ENCODE data around the gene INHBE.

INHBE gene

DNA sequence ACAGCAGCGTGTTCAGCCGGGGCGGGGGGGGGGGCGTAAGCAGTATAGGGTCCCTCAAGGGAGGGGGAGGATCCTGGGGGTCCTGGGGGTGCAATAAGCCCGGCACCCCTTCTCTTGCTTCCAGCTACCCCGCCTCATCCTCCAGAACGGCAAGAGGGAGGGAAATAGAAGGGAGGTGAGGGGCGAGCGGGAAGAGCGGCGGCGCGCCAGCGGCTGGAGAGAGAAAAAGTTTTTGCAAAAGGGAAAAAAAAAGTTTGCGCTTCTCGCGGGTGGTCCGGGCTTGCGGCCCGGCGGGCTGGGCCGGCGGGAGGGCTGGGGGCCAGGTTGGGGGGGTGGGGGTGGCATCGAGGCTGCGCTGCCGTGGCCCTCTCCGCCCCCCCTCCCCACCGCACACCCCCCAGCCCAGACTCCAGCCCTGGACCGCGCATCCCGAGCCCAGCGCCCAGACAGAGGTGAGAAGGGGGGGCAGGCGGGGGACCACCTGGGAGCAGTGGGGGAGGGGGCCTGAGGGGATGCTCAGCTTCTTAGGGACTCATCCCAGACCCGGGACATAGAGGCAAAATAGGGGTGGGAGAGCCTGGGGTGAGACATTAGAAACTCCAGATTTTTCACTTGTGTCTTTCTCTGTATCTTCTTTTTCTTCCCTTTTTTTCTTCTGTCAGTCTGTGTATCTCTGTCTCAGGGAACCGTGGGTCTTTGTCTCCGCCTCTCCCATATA lies 4.8 kb downstream of the INHBE start, which contains the start of gene GLI1:
Gene GLI1, plus strand, starts transcription at position 36 of the 718 bp plus-strand sequence. CDS start 3,907 bp downstream, outside the sequence.
- in situ Hi-C loops (cut with MboI; ENCODE audit: low sequenced_read_pairs) = loop anchor here (10.0 kb wide), 1 partner anchor 195 kb away; no protein-coding TSS in a partner anchor

GRCh38 chr12:57460468-57460784 lies 5.3 kb downstream of the INHBE start:
- in situ Hi-C loops (cut with MboI; ENCODE audit: low sequenced_read_pairs) = no loop called here

GRCh38 chr12:57460841-57461275 lies 5.8 kb downstream of the INHBE start:
- in situ Hi-C loops (cut with MboI; ENCODE audit: low sequenced_read_pairs) = no loop called here

GRCh38 chr12:57461276-57461916 lies 6.3 kb downstream of the INHBE start:
- in situ Hi-C loops (cut with MboI; ENCODE audit: low sequenced_read_pairs) = no loop called here

DNA sequence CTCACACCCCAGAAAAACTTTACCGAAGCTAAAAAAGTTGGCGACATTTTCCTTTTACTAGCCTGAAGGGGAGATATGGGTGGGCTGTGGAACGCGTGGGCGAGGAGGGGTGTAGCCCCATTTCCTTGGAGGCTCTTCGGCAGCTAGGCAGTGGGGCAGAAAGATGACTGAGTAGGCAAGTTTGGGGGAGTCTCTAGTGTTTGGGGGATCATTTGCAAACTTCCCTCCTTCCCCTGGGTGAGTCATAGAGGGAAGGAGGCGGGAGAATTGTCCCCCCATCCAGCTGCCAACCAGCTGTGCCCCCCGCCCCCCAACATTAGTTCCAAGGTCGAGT lies 6.8 kb downstream of the INHBE start:
- in situ Hi-C loops (cut with MboI; ENCODE audit: low sequenced_read_pairs) = no loop called here

- in situ Hi-C loops (cut with MboI; ENCODE audit: low sequenced_read_pairs) = no loop called here
These were observed 7.3 kb downstream of the INHBE start for GRCh38 chr12:57462251-57462911.

GRCh38 chr12:57462912-57463253 lies 7.8 kb downstream of the INHBE start:
- in situ Hi-C loops (cut with MboI; ENCODE audit: low sequenced_read_pairs) = no loop called here

- in situ Hi-C loops (cut with MboI; ENCODE audit: low sequenced_read_pairs) = no loop called here
These were observed 9.5 kb downstream of the INHBE start for GRCh38 chr12:57464569-57464968.

DNA sequence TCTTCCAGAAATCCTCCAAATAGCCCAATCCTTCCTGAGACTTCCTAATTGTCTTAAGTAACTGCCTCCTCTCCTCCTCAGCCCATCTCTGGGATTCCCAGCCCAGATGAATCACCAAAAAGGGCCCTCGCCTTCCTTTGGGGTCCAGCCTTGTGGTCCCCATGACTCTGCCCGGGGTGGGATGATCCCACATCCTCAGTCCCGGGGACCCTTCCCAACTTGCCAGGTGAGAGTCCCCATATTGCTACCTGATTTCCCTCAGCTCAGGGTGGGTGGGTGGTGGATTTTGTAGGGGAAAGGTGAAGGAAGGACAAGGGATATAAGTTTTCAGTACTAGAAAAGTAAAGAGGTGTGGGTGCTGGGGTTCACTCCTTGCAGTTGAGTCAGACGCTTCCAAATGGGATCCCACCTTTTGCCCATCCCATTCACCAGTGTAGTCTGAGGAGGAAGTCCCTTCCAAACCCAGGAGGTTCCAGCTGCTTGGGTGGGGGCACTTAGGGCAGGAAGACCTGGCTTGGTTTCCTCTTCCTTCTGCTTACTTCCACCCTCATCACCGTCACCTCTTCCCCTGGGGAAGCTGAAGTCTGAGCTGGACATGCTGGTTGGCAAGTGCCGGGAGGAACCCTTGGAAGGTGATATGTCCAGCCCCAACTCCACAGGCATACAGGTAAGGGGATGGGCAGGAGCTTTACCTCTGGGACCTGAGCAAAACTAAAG lies 10.1 kb downstream of the INHBE start:
- in situ Hi-C loops (cut with MboI; ENCODE audit: low sequenced_read_pairs) = no loop called here

DNA sequence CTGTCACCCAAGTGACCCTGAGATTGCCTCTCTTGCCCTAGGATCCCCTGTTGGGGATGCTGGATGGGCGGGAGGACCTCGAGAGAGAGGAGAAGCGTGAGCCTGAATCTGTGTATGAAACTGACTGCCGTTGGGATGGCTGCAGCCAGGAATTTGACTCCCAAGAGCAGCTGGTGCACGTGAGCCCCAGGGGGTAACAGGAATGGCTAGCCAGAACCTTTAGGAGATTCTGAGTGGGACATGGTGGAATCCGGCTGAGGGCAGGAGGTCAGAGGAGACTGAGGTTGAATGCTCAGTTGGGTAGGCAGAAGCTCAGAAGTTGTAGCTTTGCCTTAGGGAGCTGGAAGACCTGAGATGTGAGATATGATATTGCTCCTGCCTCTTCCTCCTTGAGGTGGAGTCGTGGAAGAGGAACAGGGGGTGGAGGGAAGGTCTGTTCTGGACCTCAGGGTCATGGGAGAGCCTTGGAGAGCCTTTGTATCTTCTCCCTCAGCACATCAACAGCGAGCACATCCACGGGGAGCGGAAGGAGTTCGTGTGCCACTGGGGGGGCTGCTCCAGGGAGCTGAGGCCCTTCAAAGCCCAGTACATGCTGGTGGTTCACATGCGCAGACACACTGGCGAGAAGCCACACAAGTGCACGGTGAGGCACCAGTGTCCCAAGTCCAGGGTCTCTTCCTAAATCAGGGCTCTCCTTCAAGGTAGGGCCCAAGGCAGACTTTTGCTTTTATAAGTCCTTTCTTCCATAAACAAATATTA lies 10.8 kb downstream of the INHBE start:
- in situ Hi-C loops (cut with MboI; ENCODE audit: low sequenced_read_pairs) = no loop called here

DNA sequence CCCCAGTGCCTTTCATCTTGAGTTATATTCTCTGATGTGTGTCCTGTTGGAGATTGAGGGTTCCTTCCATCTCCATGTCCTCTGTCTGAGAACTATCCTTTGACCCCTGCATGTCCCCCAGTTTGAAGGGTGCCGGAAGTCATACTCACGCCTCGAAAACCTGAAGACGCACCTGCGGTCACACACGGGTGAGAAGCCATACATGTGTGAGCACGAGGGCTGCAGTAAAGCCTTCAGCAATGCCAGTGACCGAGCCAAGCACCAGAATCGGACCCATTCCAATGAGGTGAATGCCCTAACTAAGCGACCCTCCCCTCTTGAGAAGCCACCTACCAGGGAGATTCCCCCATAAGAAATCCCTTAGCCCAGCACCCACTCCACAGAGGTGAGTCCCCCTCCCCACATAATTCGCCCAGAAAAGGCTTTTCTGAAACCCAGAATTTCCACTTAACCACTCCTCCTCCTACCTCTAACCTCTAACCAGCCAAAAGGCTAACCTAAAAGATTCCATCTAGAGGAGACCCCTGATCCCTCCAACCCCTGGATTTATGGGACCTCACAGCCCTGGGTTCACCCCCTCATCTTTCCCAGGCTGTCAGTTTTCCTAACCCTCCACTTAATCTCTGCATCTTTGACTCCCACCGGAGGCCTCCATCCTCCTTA lies 12.2 kb downstream of the INHBE start:
- in situ Hi-C loops (cut with MboI; ENCODE audit: low sequenced_read_pairs) = no loop called here

GRCh38 chr12:57467915-57468314 lies 12.8 kb downstream of the INHBE start:
- in situ Hi-C loops (cut with MboI; ENCODE audit: low sequenced_read_pairs) = no loop called here

- in situ Hi-C loops (cut with MboI; ENCODE audit: low sequenced_read_pairs) = no loop called here
These were observed 14.4 kb downstream of the INHBE start for GRCh38 chr12:57469296-57470164.

DNA sequence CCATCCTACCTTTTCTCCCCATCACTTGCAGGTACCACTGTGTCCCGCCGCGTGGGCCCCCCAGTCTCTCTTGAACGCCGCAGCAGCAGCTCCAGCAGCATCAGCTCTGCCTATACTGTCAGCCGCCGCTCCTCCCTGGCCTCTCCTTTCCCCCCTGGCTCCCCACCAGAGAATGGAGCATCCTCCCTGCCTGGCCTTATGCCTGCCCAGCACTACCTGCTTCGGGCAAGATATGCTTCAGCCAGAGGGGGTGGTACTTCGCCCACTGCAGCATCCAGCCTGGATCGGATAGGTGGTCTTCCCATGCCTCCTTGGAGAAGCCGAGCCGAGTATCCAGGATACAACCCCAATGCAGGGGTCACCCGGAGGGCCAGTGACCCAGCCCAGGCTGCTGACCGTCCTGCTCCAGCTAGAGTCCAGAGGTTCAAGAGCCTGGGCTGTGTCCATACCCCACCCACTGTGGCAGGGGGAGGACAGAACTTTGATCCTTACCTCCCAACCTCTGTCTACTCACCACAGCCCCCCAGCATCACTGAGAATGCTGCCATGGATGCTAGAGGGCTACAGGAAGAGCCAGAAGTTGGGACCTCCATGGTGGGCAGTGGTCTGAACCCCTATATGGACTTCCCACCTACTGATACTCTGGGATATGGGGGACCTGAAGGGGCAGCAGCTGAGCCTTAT lies 15.3 kb downstream of the INHBE start:
- in situ Hi-C loops (cut with MboI; ENCODE audit: low sequenced_read_pairs) = no loop called here

DNA sequence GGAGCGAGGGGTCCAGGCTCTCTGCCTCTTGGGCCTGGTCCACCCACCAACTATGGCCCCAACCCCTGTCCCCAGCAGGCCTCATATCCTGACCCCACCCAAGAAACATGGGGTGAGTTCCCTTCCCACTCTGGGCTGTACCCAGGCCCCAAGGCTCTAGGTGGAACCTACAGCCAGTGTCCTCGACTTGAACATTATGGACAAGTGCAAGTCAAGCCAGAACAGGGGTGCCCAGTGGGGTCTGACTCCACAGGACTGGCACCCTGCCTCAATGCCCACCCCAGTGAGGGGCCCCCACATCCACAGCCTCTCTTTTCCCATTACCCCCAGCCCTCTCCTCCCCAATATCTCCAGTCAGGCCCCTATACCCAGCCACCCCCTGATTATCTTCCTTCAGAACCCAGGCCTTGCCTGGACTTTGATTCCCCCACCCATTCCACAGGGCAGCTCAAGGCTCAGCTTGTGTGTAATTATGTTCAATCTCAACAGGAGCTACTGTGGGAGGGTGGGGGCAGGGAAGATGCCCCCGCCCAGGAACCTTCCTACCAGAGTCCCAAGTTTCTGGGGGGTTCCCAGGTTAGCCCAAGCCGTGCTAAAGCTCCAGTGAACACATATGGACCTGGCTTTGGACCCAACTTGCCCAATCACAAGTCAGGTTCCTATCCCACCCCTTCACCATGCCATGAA lies 16.0 kb downstream of the INHBE start:
- in situ Hi-C loops (cut with MboI; ENCODE audit: low sequenced_read_pairs) = no loop called here

DNA sequence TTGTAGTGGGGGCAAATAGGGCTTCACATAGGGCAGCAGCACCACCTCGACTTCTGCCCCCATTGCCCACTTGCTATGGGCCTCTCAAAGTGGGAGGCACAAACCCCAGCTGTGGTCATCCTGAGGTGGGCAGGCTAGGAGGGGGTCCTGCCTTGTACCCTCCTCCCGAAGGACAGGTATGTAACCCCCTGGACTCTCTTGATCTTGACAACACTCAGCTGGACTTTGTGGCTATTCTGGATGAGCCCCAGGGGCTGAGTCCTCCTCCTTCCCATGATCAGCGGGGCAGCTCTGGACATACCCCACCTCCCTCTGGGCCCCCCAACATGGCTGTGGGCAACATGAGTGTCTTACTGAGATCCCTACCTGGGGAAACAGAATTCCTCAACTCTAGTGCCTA lies 16.6 kb downstream of the INHBE start:
- in situ Hi-C loops (cut with MboI; ENCODE audit: low sequenced_read_pairs) = no loop called here

DNA sequence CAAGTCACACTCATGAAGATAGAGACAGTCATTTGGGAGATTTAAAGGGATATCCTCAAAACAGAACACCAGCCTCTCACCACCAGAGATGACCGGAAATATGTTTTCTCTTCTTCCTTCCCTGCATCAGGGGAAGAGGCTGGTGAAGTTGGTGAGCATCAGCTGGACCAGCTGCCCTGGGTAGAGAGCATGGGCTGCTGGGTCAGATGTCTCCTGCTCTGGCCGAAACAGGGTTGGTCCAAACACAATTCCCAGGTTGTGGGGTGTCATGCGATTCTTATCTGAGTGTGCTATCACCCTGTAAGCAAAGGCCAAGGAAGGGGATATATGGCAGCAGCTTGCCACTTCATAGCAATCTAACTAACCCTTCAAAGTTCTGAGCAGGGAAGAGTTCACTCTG lies 17.3 kb downstream of the INHBE start:
- in situ Hi-C loops (cut with MboI; ENCODE audit: low sequenced_read_pairs) = no loop called here

- in situ Hi-C loops (cut with MboI; ENCODE audit: low sequenced_read_pairs) = no loop called here
These were observed 18.3 kb downstream of the INHBE start for GRCh38 chr12:57473392-57473791.

Data from HL-60/S4 treated with retinoic acid at 250 ng/mL for 4 days and 3 days (cell line).